ENCODE data around the gene PTPRD. TPM values are rescaled to one million over a fixed set of nuclear protein-coding genes. Genes with fewer than 3 reads are reported as not detected.

The PTPRD gene
- total and polyA plus RNA-seq, 2 donors (not counting 1 experiment from before 2014, with no cell fraction given): not detected

GRCh38 chr9:8267636-8268035 is 2345.2 kb downstream of the PTPRD start:
- no peak overlapping the region for H2AFZ ChIP-seq (ENCODE audit: insufficient read depth, low read depth, low read length, poor library complexity, severe bottlenecking)
- no peak overlapping the region for H3K4me3 ChIP-seq (ENCODE audit: control extremely low read depth in 1 of 5, extremely low read depth in 1 of 5, insufficient read depth in 1 of 5, low read depth in 2 of 5, low read length in 4 of 5)
- ATAC-seq (ENCODE audit: low read depth) (no peak), DNase-seq (no peak)
- H3K36me3 ChIP-seq (replicated peaks in 1 of 2; ENCODE audit: control extremely low read depth in 1 of 2, control insufficient read depth in 1 of 2, extremely low read depth in 1 of 2, insufficient read depth in 2 of 2, low read length in 1 of 2): no peaks in the 10 kb centered on the region
- whole genome bisulfite sequencing (ENCODE audit: insufficient coverage): 71% methylated on average over 2 of the region's 2 CpGs
- H3K27ac ChIP-seq (ENCODE audit: low read length in 2 of 2): no peak overlapping the region
- H3K27me3 ChIP-seq (replicated peaks in 1 of 4; ENCODE audit: control extremely low read depth in 1 of 4, control insufficient read depth in 3 of 4, insufficient read depth in 4 of 4, low read length in 3 of 4): no peaks in the 10 kb centered on the region
- no peak overlapping the region for H3K9ac ChIP-seq (ENCODE audit: low read length)
- Mint-ChIP-seq H3K4me1 (no peaks in the 10 kb centered on the region), H3K27ac (no peak overlapping the region), H3K27me3 (no peaks in the 10 kb centered on the region), H3K9me3 (ENCODE audit: insufficient read depth) (no peaks in the 10 kb centered on the region), H3K4me3 (no peak overlapping the region)
- H3K4me1 ChIP-seq (ENCODE audit: control insufficient read depth in 2 of 2, insufficient read depth in 2 of 2, low read length in 2 of 2): no peaks in the 10 kb centered on the region
- ChIA-PET POLR2A (no interaction called here), CTCF (no interaction called here)
- H3K9me3 ChIP-seq (ENCODE audit: control extremely low read depth in 1 of 3, control insufficient read depth in 2 of 3, insufficient read depth in 1 of 3, low read length in 2 of 3): no peaks in the 10 kb centered on the region
- TF ChIP-seq CTCF (IDR thresholded peaks at IDR 0.05): no peak
- no peak for TF ChIP-seq EZH2 (IDR thresholded peaks at IDR 0.05; ENCODE audit: borderline replicate concordance, insufficient read depth, low read depth, low read length, poor library complexity, severe bottlenecking)
- H4K20me1 ChIP-seq (ENCODE audit: control insufficient read depth, insufficient read depth, low read length, poor library complexity, severe bottlenecking): no peaks in the 10 kb centered on the region
- intact Hi-C loops (cut with micrococcal nuclease): no loop called here
- H3K4me2 ChIP-seq (replicated peaks; ENCODE audit: low read depth, low read length, poor library complexity, severe bottlenecking): no peak overlapping the region
- H3K79me2 ChIP-seq (ENCODE audit: control insufficient read depth, insufficient read depth, low read length): no peaks in the 10 kb centered on the region

GRCh38 chr9:8266861-8267260 is 2345.9 kb downstream of the PTPRD start:
- Histone ChIP-seq H3K9ac (ENCODE audit: low read length) (no peak overlapping the region), H3K4me1 (ENCODE audit: control insufficient read depth in 2 of 2, insufficient read depth in 2 of 2, low read length in 2 of 2) (peaks cover under 1 to 3% of the 10 kb centered on the region in 2 donors), H3K4me3 (ENCODE audit: control extremely low read depth in 1 of 5, extremely low read depth in 1 of 5, insufficient read depth in 1 of 5, low read depth in 2 of 5, low read length in 4 of 5) (no peak overlapping the region), H3K9me3 (ENCODE audit: control extremely low read depth in 1 of 3, control insufficient read depth in 2 of 3, insufficient read depth in 1 of 3, low read length in 2 of 3) (no peaks in the 10 kb centered on the region), H3K27ac (ENCODE audit: low read length in 2 of 2) (no peak overlapping the region), H2AFZ (ENCODE audit: insufficient read depth, low read depth, low read length, poor library complexity, severe bottlenecking) (no peak overlapping the region), H3K27me3 (replicated peaks in 1 of 4; ENCODE audit: control extremely low read depth in 1 of 4, control insufficient read depth in 3 of 4, insufficient read depth in 4 of 4, low read length in 3 of 4) (no peaks in the 10 kb centered on the region), H3K36me3 (replicated peaks in 1 of 2; ENCODE audit: control extremely low read depth in 1 of 2, control insufficient read depth in 1 of 2, extremely low read depth in 1 of 2, insufficient read depth in 2 of 2, low read length in 1 of 2) (no peaks in the 10 kb centered on the region), H3K4me2 (replicated peaks; ENCODE audit: low read depth, low read length, poor library complexity, severe bottlenecking) (no peak overlapping the region), H3K79me2 (ENCODE audit: control insufficient read depth, insufficient read depth, low read length) (no peaks in the 10 kb centered on the region), H4K20me1 (ENCODE audit: control insufficient read depth, insufficient read depth, low read length, poor library complexity, severe bottlenecking) (no peaks in the 10 kb centered on the region)
- TF ChIP-seq EZH2 (IDR thresholded peaks at IDR 0.05; ENCODE audit: borderline replicate concordance, insufficient read depth, low read depth, low read length, poor library complexity, severe bottlenecking) (no peak), CTCF (IDR thresholded peaks at IDR 0.05) (no peak)
- H3K27ac Mint-ChIP-seq: no peak overlapping the region
- no peaks in the 10 kb centered on the region for H3K9me3 Mint-ChIP-seq (ENCODE audit: insufficient read depth)
- intact Hi-C loops (cut with micrococcal nuclease): no loop called here
- H3K27me3 Mint-ChIP-seq: no peaks in the 10 kb centered on the region
- no peak for ATAC-seq (ENCODE audit: low read depth)
- POLR2A ChIA-PET: no interaction called here
- H3K4me1 Mint-ChIP-seq: peaks cover 1% of the 10 kb centered on the region
- CTCF ChIA-PET: no interaction called here
- no CpG with 5 or more reads among the region's 1 CpG for WGBS (ENCODE audit: insufficient coverage)
- no peak overlapping the region for H3K4me3 Mint-ChIP-seq
- no peak for DNase-seq

Measured in B cell (primary cell).